ENCODE measurements around the gene KLHL41. TPM values are rescaled to one million over a fixed set of nuclear protein-coding genes. Genes with fewer than 3 reads are reported as not detected.
A peak's percentile ranks its signal among the peaks of the same experiment; 100 is the strongest.

Gene KLHL41
- total and polyA plus RNA-seq, 2 of the 13 experiments (the other 11 are each of a cell fraction or from before 2014, with no cell fraction given), result 0.07 to 0.31 TPM

GRCh38 chr2:169479257-169480078 lies 30.0 kb upstream of the KLHL41 start, which contains the start of gene BBS5 (continued):
- TF ChIP-seq SOX13 (IDR thresholded peaks at IDR 0.05), result no peak
- TF ChIP-seq SOX13 (CRISPR knock-in tag; conservative IDR thresholded peaks at IDR 0.05 in 1 of 2, IDR thresholded peaks at IDR 0.05 in 1 of 2), result peak in 1 of 2 experiments; percentile 30; a peak in 1 of 4 replicates
- TF ChIP-seq ATF7 (IDR thresholded peaks at IDR 0.05), result no peak
- TF ChIP-seq ATF7 (CRISPR knock-in tag; IDR thresholded peaks at IDR 0.05), result peak; percentile 56
- TF ChIP-seq DMAP1 (CRISPR knock-in tag; IDR thresholded peaks at IDR 0.05), result peak; percentile 90
- TF ChIP-seq IRX3 (CRISPR knock-in tag; IDR thresholded peaks at IDR 0.05; ENCODE audit: borderline replicate concordance, low read depth), result peak; percentile 91; the same call in 1 of the 2 replicates
- no peak; the same call in 1 of the 2 replicates for TF ChIP-seq CENPBD1 (CRISPR knock-in tag; IDR thresholded peaks at IDR 0.05; ENCODE audit: borderline replicate concordance, low read depth)
- TF ChIP-seq IKZF4 (CRISPR knock-in tag; IDR thresholded peaks at IDR 0.05; ENCODE audit: borderline replicate concordance, low read depth, not compliant biosample characterization), result no peak
- TF ChIP-seq ZNF367 (CRISPR knock-in tag; IDR thresholded peaks at IDR 0.05; ENCODE audit: borderline replicate concordance), result no peak
- peak; percentile 85; the same call in 1 of the 2 replicates for TF ChIP-seq NCOA1 (CRISPR knock-in tag; IDR thresholded peaks at IDR 0.05)
- TF ChIP-seq HIVEP1 (CRISPR knock-in tag; IDR thresholded peaks at IDR 0.05), result peak; percentile 77
- no peak for TF ChIP-seq ZNF816 (CRISPR knock-in tag; IDR thresholded peaks at IDR 0.05; ENCODE audit: borderline replicate concordance)
- TF ChIP-seq NFAT5 (CRISPR knock-in tag; IDR thresholded peaks at IDR 0.05), result peak; percentile 86; the same call in 1 of the 2 replicates
- peak; percentile 75 for TF ChIP-seq ZNF556 (CRISPR knock-in tag; IDR thresholded peaks at IDR 0.05; ENCODE audit: borderline replicate concordance)
- peak; percentile 69 for TF ChIP-seq POLR2G (IDR thresholded peaks at IDR 0.05; ENCODE audit: low read depth, low read length)
- no peak for TF ChIP-seq ZNF775 (CRISPR knock-in tag; IDR thresholded peaks at IDR 0.05; ENCODE audit: borderline replicate concordance)
- TF ChIP-seq CSRNP1 (CRISPR knock-in tag; IDR thresholded peaks at IDR 0.05), result peak; percentile 94
- peak; percentile 93 for TF ChIP-seq MZF1 (CRISPR knock-in tag; IDR thresholded peaks at IDR 0.05; ENCODE audit: borderline replicate concordance)
- TF ChIP-seq BCL6 (CRISPR knock-in tag; IDR thresholded peaks at IDR 0.05), result peak; percentile 61; the same call in 1 of the 2 replicates
- TF ChIP-seq ZNF124 (CRISPR knock-in tag; IDR thresholded peaks at IDR 0.05), result peak; percentile 89; the same call in 1 of the 2 replicates
- TF ChIP-seq EZH2 (conservative IDR thresholded peaks at IDR 0.05; ENCODE audit: low read depth, low read length), result no peak
- peak; percentile 96 for TF ChIP-seq BORCS8-MEF2B (CRISPR knock-in tag; IDR thresholded peaks at IDR 0.05)

All from HepG2 (cell line).